ENCODE measurements around the gene MT1B.
A peak's percentile ranks its signal among the peaks of the same experiment; 100 is the strongest.

The MT1B gene

GRCh38 chr16:56682703-56683397, 31.2 kb downstream of the MT1B start:
- Histone ChIP-seq H4K20me1 (ENCODE audit: insufficient read depth, low read length) (no peaks in the 10 kb centered on the region), H3K4me3 (ENCODE audit: low read length) (peak overlapping the region; percentile 94), H3K9me3 (ENCODE audit: insufficient read depth, low read length) (no peaks in the 10 kb centered on the region), H3K27me3 (ENCODE audit: low read depth, low read length) (no peaks in the 10 kb centered on the region), H3K36me3 (replicated peaks; ENCODE audit: low read depth, low read length) (no peaks in the 10 kb centered on the region), H3K9ac (ENCODE audit: low read length) (peak overlapping the region; percentile 78), H3K4me2 (ENCODE audit: low read length) (peak overlapping the region; percentile 99), H3K4me1 (ENCODE audit: low read length) (peaks cover 14% of the 10 kb centered on the region), H3K79me2 (ENCODE audit: low read length) (no peaks in the 10 kb centered on the region), H3K27ac (ENCODE audit: low read length) (no peak overlapping the region), H2AFZ (ENCODE audit: low read depth, low read length) (peak overlapping the region; percentile 79)
- TF ChIP-seq CTCF (IDR thresholded peaks at IDR 0.05; ENCODE audit: low read depth, low read length) = no peak
- no peak for TF ChIP-seq EZH2phosphoT487 (IDR thresholded peaks at IDR 0.05; ENCODE audit: low read depth)

GRCh38 chr16:56683424-56684172, 31.9 kb downstream of the MT1B start:
- H3K9me3 ChIP-seq (ENCODE audit: insufficient read depth, low read length) = no peaks in the 10 kb centered on the region
- H3K4me1 ChIP-seq (ENCODE audit: low read length) = peaks cover 14% of the 10 kb centered on the region
- H3K79me2 ChIP-seq (ENCODE audit: low read length) = no peaks in the 10 kb centered on the region
- no peaks in the 10 kb centered on the region for H3K27me3 ChIP-seq (ENCODE audit: low read depth, low read length)
- no peaks in the 10 kb centered on the region for H3K36me3 ChIP-seq (replicated peaks; ENCODE audit: low read depth, low read length)
- peak overlapping the region; percentile 78; the same call in 1 of the 2 replicates for H3K9ac ChIP-seq (ENCODE audit: low read length)
- no peaks in the 10 kb centered on the region for H4K20me1 ChIP-seq (ENCODE audit: insufficient read depth, low read length)
- H3K4me3 ChIP-seq (ENCODE audit: low read length) = peak overlapping the region; percentile 94
- peak overlapping the region; percentile 99 for H3K4me2 ChIP-seq (ENCODE audit: low read length)
- TF ChIP-seq CTCF (IDR thresholded peaks at IDR 0.05; ENCODE audit: low read depth, low read length) (no peak), EZH2phosphoT487 (IDR thresholded peaks at IDR 0.05; ENCODE audit: low read depth) (no peak)
- no peak overlapping the region for H3K27ac ChIP-seq (ENCODE audit: low read length)
- no peak overlapping the region for H2AFZ ChIP-seq (ENCODE audit: low read depth, low read length)

GRCh38 chr16:56684256-56684925, 32.7 kb downstream of the MT1B start:
- no peak overlapping the region for H3K4me2 ChIP-seq (ENCODE audit: low read length)
- no peak overlapping the region for H3K4me3 ChIP-seq (ENCODE audit: low read length)
- H3K9me3 ChIP-seq (ENCODE audit: insufficient read depth, low read length) = no peaks in the 10 kb centered on the region
- H3K27me3 ChIP-seq (ENCODE audit: low read depth, low read length) = no peaks in the 10 kb centered on the region; the same call in 1 of the 2 replicates
- H2AFZ ChIP-seq (ENCODE audit: low read depth, low read length) = no peak overlapping the region
- H4K20me1 ChIP-seq (ENCODE audit: insufficient read depth, low read length) = no peaks in the 10 kb centered on the region
- H3K36me3 ChIP-seq (replicated peaks; ENCODE audit: low read depth, low read length) = no peaks in the 10 kb centered on the region
- peaks cover 14% of the 10 kb centered on the region for H3K4me1 ChIP-seq (ENCODE audit: low read length)
- no peak for TF ChIP-seq EZH2phosphoT487 (IDR thresholded peaks at IDR 0.05; ENCODE audit: low read depth)
- H3K79me2 ChIP-seq (ENCODE audit: low read length) = no peaks in the 10 kb centered on the region
- H3K27ac ChIP-seq (ENCODE audit: low read length) = no peak overlapping the region
- H3K9ac ChIP-seq (ENCODE audit: low read length) = no peak overlapping the region

- no peak overlapping the region for H2AFZ ChIP-seq (ENCODE audit: low read depth, low read length)
- H3K27ac ChIP-seq (ENCODE audit: low read length) = no peak overlapping the region
- TF ChIP-seq EZH2phosphoT487 (IDR thresholded peaks at IDR 0.05; ENCODE audit: low read depth) (no peak), CTCF (IDR thresholded peaks at IDR 0.05; ENCODE audit: low read depth, low read length) (no peak)
- H3K9me3 ChIP-seq (ENCODE audit: insufficient read depth, low read length) = no peaks in the 10 kb centered on the region
- no peak overlapping the region for H3K4me2 ChIP-seq (ENCODE audit: low read length)
- no peaks in the 10 kb centered on the region for H3K36me3 ChIP-seq (replicated peaks; ENCODE audit: low read depth, low read length)
- H3K4me1 ChIP-seq (ENCODE audit: low read length) = peaks cover 14% of the 10 kb centered on the region
- no peaks in the 10 kb centered on the region; the same call in 1 of the 2 replicates for H3K27me3 ChIP-seq (ENCODE audit: low read depth, low read length)
- no peaks in the 10 kb centered on the region for H4K20me1 ChIP-seq (ENCODE audit: insufficient read depth, low read length)
- H3K4me3 ChIP-seq (ENCODE audit: low read length) = no peak overlapping the region
- H3K79me2 ChIP-seq (ENCODE audit: low read length) = no peaks in the 10 kb centered on the region
- no peak overlapping the region for H3K9ac ChIP-seq (ENCODE audit: low read length)
Measured at GRCh38 chr16:56684926-56685590, 33.4 kb downstream of the MT1B start.

Measured in OCI-LY3 (cell line).